ENCODE measurements around the gene LRRC23. TPM values are rescaled to one million over a fixed set of nuclear protein-coding genes. Genes with fewer than 3 reads are reported as not detected.

The LRRC23 gene
- total RNA-seq, 1 experiment from 2014 or later = 8.0 TPM

DNA sequence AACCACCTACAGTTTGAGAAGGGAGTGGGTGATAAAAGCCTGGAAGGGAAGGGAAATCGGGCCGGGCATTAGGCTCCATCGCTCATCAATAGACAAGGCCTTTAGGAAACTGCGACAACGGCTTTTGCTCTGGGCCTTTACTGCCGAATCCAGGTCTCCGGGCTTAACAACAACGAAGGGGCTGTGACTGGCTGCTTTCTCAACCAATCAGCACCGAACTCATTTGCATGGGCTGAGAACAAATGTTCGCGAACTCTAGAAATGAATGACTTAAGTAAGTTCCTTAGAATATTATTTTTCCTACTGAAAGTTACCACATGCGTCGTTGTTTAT is 38.7 kb downstream of the LRRC23 start:
- no peaks in the 10 kb centered on the region for H3K9me2 ChIP-seq (ENCODE audit: insufficient read depth)
- TF ChIP-seq TCF7L2 (IDR thresholded peaks at IDR 0.05; ENCODE audit: borderline replicate concordance, extremely low read depth, insufficient read depth, insufficient read length) = no peak
- no peak for TF ChIP-seq YY1 (IDR thresholded peaks at IDR 0.05; ENCODE audit: extremely low read depth, insufficient replicate concordance, low read depth, low read length)
- TF ChIP-seq SP1 (IDR thresholded peaks at IDR 0.05; ENCODE audit: low read depth) = no peak
- TF ChIP-seq POLR2A (IDR thresholded peaks at IDR 0.05; ENCODE audit: borderline replicate concordance, extremely low read depth, insufficient read depth, insufficient read length) = no peak
- TF ChIP-seq FOSL1 (IDR thresholded peaks at IDR 0.05; ENCODE audit: low read depth) = no peak
- TF ChIP-seq JUND (IDR thresholded peaks at IDR 0.05) = no peak
- TF ChIP-seq EGR1 (IDR thresholded peaks at IDR 0.05; ENCODE audit: low read depth) = no peak
- no peak for TF ChIP-seq ELF1 (IDR thresholded peaks at IDR 0.05; ENCODE audit: borderline replicate concordance, low read depth)
- TF ChIP-seq EZH2 (IDR thresholded peaks at IDR 0.05) = no peak
- TF ChIP-seq, protein P1, sequence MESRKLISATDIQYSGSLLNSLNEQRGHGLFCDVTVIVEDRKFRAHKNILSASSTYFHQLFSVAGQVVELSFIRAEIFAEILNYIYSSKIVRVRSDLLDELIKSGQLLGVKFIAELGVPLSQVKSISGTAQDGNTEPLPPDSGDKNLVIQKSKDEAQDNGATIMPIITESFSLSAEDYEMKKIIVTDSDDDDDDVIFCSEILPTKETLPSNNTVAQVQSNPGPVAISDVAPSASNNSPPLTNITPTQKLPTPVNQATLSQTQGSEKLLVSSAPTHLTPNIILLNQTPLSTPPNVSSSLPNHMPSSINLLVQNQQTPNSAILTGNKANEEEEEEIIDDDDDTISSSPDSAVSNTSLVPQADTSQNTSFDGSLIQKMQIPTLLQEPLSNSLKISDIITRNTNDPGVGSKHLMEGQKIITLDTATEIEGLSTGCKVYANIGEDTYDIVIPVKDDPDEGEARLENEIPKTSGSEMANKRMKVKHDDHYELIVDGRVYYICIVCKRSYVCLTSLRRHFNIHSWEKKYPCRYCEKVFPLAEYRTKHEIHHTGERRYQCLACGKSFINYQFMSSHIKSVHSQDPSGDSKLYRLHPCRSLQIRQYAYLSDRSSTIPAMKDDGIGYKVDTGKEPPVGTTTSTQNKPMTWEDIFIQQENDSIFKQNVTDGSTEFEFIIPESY (IDR thresholded peaks at IDR 0.05; ENCODE audit: extremely low read depth, insufficient replicate concordance, low read length) = no peak
- TF ChIP-seq ZFX (IDR thresholded peaks at IDR 0.05) = no peak
- TF ChIP-seq SIN3A (IDR thresholded peaks at IDR 0.05; ENCODE audit: low read depth) = no peak
- TF ChIP-seq CEBPB (IDR thresholded peaks at IDR 0.05; ENCODE audit: low read depth) = no peak
- TF ChIP-seq SRF (IDR thresholded peaks at IDR 0.05; ENCODE audit: low read depth) = no peak
- TF ChIP-seq, protein P2, sequence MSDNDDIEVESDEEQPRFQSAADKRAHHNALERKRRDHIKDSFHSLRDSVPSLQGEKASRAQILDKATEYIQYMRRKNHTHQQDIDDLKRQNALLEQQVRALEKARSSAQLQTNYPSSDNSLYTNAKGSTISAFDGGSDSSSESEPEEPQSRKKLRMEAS (IDR thresholded peaks at IDR 0.05) = no peak
- TF ChIP-seq ZNF274 (IDR thresholded peaks at IDR 0.05; ENCODE audit: low read depth, low read length) = no peak
- TF ChIP-seq, protein P3, sequence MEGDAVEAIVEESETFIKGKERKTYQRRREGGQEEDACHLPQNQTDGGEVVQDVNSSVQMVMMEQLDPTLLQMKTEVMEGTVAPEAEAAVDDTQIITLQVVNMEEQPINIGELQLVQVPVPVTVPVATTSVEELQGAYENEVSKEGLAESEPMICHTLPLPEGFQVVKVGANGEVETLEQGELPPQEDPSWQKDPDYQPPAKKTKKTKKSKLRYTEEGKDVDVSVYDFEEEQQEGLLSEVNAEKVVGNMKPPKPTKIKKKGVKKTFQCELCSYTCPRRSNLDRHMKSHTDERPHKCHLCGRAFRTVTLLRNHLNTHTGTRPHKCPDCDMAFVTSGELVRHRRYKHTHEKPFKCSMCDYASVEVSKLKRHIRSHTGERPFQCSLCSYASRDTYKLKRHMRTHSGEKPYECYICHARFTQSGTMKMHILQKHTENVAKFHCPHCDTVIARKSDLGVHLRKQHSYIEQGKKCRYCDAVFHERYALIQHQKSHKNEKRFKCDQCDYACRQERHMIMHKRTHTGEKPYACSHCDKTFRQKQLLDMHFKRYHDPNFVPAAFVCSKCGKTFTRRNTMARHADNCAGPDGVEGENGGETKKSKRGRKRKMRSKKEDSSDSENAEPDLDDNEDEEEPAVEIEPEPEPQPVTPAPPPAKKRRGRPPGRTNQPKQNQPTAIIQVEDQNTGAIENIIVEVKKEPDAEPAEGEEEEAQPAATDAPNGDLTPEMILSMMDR (IDR thresholded peaks at IDR 0.05 in 2 of 3, conservative IDR thresholded peaks at IDR 0.05 in 1 of 3; ENCODE audit: borderline replicate concordance in 1 of 3, insufficient read depth in 1 of 3, low read depth in 2 of 3, low read length in 2 of 3) = no peak
- TF ChIP-seq, protein P4, sequence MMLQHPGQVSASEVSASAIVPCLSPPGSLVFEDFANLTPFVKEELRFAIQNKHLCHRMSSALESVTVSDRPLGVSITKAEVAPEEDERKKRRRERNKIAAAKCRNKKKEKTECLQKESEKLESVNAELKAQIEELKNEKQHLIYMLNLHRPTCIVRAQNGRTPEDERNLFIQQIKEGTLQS (IDR thresholded peaks at IDR 0.05) = no peak
- no peak for TF ChIP-seq EZH2phosphoT487 (IDR thresholded peaks at IDR 0.05; ENCODE audit: borderline replicate concordance)
- no peaks in the 10 kb centered on the region for H3K9me3 ChIP-seq (ENCODE audit: control insufficient read depth in 1 of 2, insufficient read depth in 1 of 2, low read depth in 1 of 2, low read length in 2 of 2)
- ChIA-PET CTCF (interaction anchor here (1.1 to 6.1 kb wide), 7 partner anchors 18 to 220 kb away, joined by 3 to 101 read pairs (median 10); partner anchors contain the start of genes C1RL and SPSB2), POLR2A (interaction anchor here (0.6 to 7.7 kb wide), 40 partner anchors 10 to 705 kb away, joined by 3 to 269 read pairs (median 5); partner anchors contain the start of genes ATN1, C1RL, CDCA3 and COPS7A), RAD21 (ENCODE audit: low non-redundant PET in 1 of 2, low total read pairs in 2 of 2, uncharacterized antibody in 2 of 2, unreplicated experiment in 2 of 2) (interaction anchor here (0.6 to 1.0 kb wide), 4 partner anchors 18 to 168 kb away, joined by 3 to 5 read pairs (median 4); no protein-coding TSS in a partner anchor)
- peaks cover 22 to 65% of the 10 kb centered on the region in 2 experiments for H3K4me1 ChIP-seq (ENCODE audit: control insufficient read depth in 1 of 2, insufficient read depth in 2 of 2, low read length in 2 of 2)
- H3K27ac ChIP-seq (ENCODE audit: low read depth, low read length) = peak overlapping the region; percentile 99
- peak overlapping the region; percentile 92 for H3K4me2 ChIP-seq (ENCODE audit: low read length)
- intact Hi-C loops (cut with micrococcal nuclease) = loop anchor here (10.0 kb wide), 1 partner anchor 101 kb away; no protein-coding TSS in a partner anchor
- DNase-seq (ENCODE audit: low read depth, low spot score) = peak; percentile 89
- peak overlapping the region in 1 of 2 experiments; percentile 71; a peak in 2 of 4 replicates for H3K4me3 ChIP-seq (replicated peaks in 1 of 2; ENCODE audit: low read depth in 1 of 2, low read length in 2 of 2)
- H3K79me2 ChIP-seq (ENCODE audit: insufficient read depth, low read length) = peaks cover 21% of the 10 kb centered on the region
- H3K27me3 ChIP-seq (ENCODE audit: insufficient read depth, low read length) = no peaks in the 10 kb centered on the region
- ATAC-seq = peak; percentile 33
- no TSS peak for BruUV-seq (replicated peaks)
- peaks cover 4 to 9% of the 10 kb centered on the region in 2 experiments; a peak in 2 of 4 replicates for H3K36me3 ChIP-seq (ENCODE audit: control insufficient read depth in 1 of 2, insufficient read depth in 2 of 2, low read length in 2 of 2)
- H3K9ac ChIP-seq (ENCODE audit: low read length) = peak overlapping the region; percentile 88
- H4K20me1 ChIP-seq (ENCODE audit: insufficient read depth) = no peaks in the 10 kb centered on the region
- H2AFZ ChIP-seq (ENCODE audit: low read depth, low read length, poor library complexity, severe bottlenecking) = no peak overlapping the region

Data from HCT116 (cell line).